Naive B cell (primary cell): ENCODE data around the gene ALG1L2. TPM values are rescaled to one million over a fixed set of nuclear protein-coding genes. Genes with fewer than 3 reads are reported as not detected.

Experiments used
- polyA plus RNA-seq, 6 donors: library from polyadenylated mRNA; unstranded; fragments of 300-500 nt; fragmentation: Illumina TruSeq; gene quantifications; one replicate each; pipeline ENCODE4 v1.2.3, GENCODE V29; 2021; ENCODE audit warnings: low read depth in 6 of 6

ALG1L2 gene
- polyA plus RNA-seq, 6 donors from 2014 or later = 0.33 to 1.3 (median 0.50) TPM; not detected in 2

Other genes with a start within 250 kb of the ALG1L2 start
- 1 to 10 TPM; 4.0 to 7.4 (median 5.7) TPM for gene TMCC1, start 188.1 kb upstream of the ALG1L2 start, polyA plus RNA-seq
- gene TRH, start 107.1 kb upstream of the ALG1L2 start, polyA plus RNA-seq = not detected